Head of caudate nucleus (tissue), 42 donors: Measurements from ENCODE around the gene NLRP1.
A peak's percentile ranks its signal among the peaks of the same experiment; 100 is the strongest.

Experiments
- DNase-seq, 42 donors: peaks; one replicate each; pipeline versions ENCODE4 v3.0.0 to v3.0.0-alpha.2; 2020 to 2021; ENCODE audit warnings: mixed read lengths in 7 of 42
- intact Hi-C: fragments of 100-400 bp; cut with DNase I; formaldehyde crosslinking; loops from one replicate; pipeline ENCODE4 v1.15.0; 2022

The NLRP1 gene

GRCh38 chr17:5532581-5532980 lies 51.7 kb downstream of the NLRP1 start:
- intact Hi-C loops, result no loop called here

GRCh38 chr17:5531085-5531418 lies 53.3 kb downstream of the NLRP1 start:
- intact Hi-C loops, result no loop called here
- no peak for DNase-seq

More at GRCh38 chr17:5532581-5532980, 51.7 kb downstream of the NLRP1 start:
- no peak for DNase-seq

- intact Hi-C loops, result no loop called here
- DNase-seq, result no peak
These were observed 53.8 kb downstream of the NLRP1 start for GRCh38 chr17:5530265-5531084.

GRCh38 chr17:5527601-5528250 lies 56.6 kb downstream of the NLRP1 start:
- intact Hi-C loops, result no loop called here
- no peak for DNase-seq

- peak; percentile 29 to 94 (median 76) for DNase-seq
- intact Hi-C loops, result no loop called here
These were observed 57.3 kb downstream of the NLRP1 start for GRCh38 chr17:5526821-5527598.

GRCh38 chr17:5523249-5523648 lies 61.1 kb downstream of the NLRP1 start:
- intact Hi-C loops, result no loop called here
- DNase-seq, result no peak

GRCh38 chr17:5522476-5522875 lies 61.8 kb downstream of the NLRP1 start:
- intact Hi-C loops, result no loop called here
- DNase-seq, result no peak

- no peak for DNase-seq
- intact Hi-C loops, result no loop called here
These were observed 68.1 kb downstream of the NLRP1 start for GRCh38 chr17:5516060-5516792.

- intact Hi-C loops, result no loop called here
- DNase-seq, result peak in 2 of 42 donors; percentile 15 to 18
These were observed 69.3 kb downstream of the NLRP1 start for GRCh38 chr17:5514976-5515375.

- intact Hi-C loops, result no loop called here
- DNase-seq, result no peak
These were observed 70.7 kb downstream of the NLRP1 start for GRCh38 chr17:5513628-5514027.

- peak in 1 of 42 donors; percentile 27 for DNase-seq
- intact Hi-C loops, result no loop called here
These were observed 72.7 kb downstream of the NLRP1 start for GRCh38 chr17:5511401-5512225.

- no peak for DNase-seq
- intact Hi-C loops, result no loop called here
These were observed 73.5 kb downstream of the NLRP1 start for GRCh38 chr17:5510771-5511170.

GRCh38 chr17:5509482-5509881 lies 74.8 kb downstream of the NLRP1 start:
- intact Hi-C loops, result no loop called here
- DNase-seq, result no peak

- no peak for DNase-seq
- intact Hi-C loops, result no loop called here
These were observed 75.5 kb downstream of the NLRP1 start for GRCh38 chr17:5508810-5509209.

GRCh38 chr17:5506307-5506706 lies 78.0 kb downstream of the NLRP1 start:
- intact Hi-C loops, result no loop called here
- no peak for DNase-seq

- intact Hi-C loops, result no loop called here
- no peak for DNase-seq
These were observed 81.8 kb downstream of the NLRP1 start for GRCh38 chr17:5502552-5502951.

GRCh38 chr17:5501685-5502084 lies 82.6 kb downstream of the NLRP1 start:
- peak in 1 of 42 donors; percentile 4 for DNase-seq

GRCh38 chr17:5500589-5501391 lies 83.5 kb downstream of the NLRP1 start:
- peak; percentile 72 to 96 (median 90) for DNase-seq
- intact Hi-C loops, result no loop called here

More at GRCh38 chr17:5501685-5502084, 82.6 kb downstream of the NLRP1 start:
- intact Hi-C loops, result no loop called here
